Measurements from ENCODE around the gene EXOC6B.

GRCh38 chr2:72731116-72731515 is 94.7 kb downstream of the EXOC6B start:
- TF ChIP-seq CTCF (IDR thresholded peaks at IDR 0.05) (no peak), POLR2A (IDR thresholded peaks at IDR 0.05) (no peak), POLR2AphosphoS5 (IDR thresholded peaks at IDR 0.05) (no peak)

Data from stomach (tissue), 4 donors.